ENCODE results near the gene PCK2.

PCK2 gene

DNA sequence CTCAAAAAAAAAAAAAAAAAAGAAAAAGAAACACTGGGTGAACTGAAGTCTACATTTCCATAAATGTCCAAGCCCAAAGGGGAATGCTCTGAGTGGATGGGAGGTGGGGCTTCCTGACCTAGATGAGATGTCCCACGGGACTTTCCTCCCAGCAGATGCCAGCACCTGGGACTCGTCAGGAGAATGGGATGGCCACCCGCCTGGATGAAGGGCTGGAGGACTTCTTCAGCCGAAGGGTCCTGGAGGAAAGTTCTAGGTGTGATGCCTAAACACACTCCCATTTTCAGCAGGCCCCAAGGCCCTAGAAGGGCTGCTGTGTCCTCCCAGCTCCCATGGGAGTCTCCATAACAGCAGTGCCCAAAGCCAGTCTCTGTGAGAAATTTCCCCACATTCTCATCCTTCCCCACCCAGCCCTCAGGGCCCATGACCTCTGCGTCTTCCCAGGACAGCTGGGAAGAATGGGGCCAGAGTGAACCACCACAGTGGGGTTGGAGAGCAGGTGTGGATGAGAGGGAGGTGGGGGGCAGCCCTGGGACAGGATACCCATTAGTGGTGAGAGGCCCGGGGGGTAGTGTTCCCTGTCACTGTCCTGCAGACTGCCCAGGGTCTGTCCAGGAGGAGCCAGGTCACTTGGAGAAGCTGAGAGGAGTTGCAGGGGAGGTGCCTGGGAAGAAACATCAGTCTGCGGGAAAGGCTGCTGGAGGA is 29.9 kb upstream of the PCK2 start:
- TF ChIP-seq, protein P1, sequence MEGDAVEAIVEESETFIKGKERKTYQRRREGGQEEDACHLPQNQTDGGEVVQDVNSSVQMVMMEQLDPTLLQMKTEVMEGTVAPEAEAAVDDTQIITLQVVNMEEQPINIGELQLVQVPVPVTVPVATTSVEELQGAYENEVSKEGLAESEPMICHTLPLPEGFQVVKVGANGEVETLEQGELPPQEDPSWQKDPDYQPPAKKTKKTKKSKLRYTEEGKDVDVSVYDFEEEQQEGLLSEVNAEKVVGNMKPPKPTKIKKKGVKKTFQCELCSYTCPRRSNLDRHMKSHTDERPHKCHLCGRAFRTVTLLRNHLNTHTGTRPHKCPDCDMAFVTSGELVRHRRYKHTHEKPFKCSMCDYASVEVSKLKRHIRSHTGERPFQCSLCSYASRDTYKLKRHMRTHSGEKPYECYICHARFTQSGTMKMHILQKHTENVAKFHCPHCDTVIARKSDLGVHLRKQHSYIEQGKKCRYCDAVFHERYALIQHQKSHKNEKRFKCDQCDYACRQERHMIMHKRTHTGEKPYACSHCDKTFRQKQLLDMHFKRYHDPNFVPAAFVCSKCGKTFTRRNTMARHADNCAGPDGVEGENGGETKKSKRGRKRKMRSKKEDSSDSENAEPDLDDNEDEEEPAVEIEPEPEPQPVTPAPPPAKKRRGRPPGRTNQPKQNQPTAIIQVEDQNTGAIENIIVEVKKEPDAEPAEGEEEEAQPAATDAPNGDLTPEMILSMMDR (conservative IDR thresholded peaks at IDR 0.05): no peak
- TF ChIP-seq ZFX (IDR thresholded peaks at IDR 0.05): no peak

DNA sequence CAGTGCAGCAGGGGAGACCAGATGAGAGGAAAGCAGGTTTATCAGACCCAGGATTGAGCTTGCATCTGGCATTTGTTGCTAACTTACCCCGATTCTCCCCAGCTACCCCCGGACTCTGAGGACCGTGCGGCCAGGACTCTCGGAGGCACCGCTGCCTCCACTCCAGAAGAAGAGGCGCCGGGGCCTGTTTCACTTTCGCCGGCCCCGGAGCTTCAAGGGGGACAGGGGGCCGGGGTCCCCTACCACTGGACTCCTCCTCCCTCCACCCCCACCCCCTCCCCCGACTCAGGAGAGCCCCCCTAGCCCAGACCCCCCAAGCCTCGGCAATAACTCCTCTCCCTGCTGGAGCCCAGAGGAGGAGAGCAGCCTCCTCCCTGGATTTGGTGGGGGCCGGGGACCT is 29.3 kb upstream of the PCK2 start:
- H3K27ac ChIP-seq: no peak overlapping the region

More for the DNA sequence above, 29.9 kb upstream of the PCK2 start:
- H3K27ac ChIP-seq: no peak overlapping the region

DNA sequence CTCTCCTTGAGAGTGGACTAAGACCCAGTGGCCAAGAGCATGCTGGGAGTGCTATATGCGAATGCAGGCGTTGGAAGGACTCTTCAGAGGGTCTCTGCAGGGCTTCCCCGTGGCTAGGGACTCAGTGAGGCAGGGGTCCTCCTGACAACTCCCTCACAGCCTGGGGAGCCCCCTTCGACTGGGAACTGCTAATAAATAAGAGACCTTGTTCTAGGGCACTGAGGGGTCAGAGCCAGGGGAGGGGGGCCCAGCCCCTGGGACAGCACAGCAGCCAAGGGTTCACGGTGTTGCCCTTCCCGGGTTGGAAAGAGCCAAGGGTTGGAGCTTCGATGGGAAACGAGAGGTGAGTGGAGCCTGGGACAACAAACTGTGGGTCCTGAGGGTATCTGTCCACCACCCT is 28.7 kb upstream of the PCK2 start:
- TF ChIP-seq ZFX (IDR thresholded peaks at IDR 0.05): no peak
- TF ChIP-seq, protein P1 (conservative IDR thresholded peaks at IDR 0.05): no peak
- H3K27ac ChIP-seq: no peak overlapping the region

More for the DNA sequence above, 29.3 kb upstream of the PCK2 start:
- no peak for TF ChIP-seq ZFX (IDR thresholded peaks at IDR 0.05)
- TF ChIP-seq, protein P1 (conservative IDR thresholded peaks at IDR 0.05): no peak

DNA sequence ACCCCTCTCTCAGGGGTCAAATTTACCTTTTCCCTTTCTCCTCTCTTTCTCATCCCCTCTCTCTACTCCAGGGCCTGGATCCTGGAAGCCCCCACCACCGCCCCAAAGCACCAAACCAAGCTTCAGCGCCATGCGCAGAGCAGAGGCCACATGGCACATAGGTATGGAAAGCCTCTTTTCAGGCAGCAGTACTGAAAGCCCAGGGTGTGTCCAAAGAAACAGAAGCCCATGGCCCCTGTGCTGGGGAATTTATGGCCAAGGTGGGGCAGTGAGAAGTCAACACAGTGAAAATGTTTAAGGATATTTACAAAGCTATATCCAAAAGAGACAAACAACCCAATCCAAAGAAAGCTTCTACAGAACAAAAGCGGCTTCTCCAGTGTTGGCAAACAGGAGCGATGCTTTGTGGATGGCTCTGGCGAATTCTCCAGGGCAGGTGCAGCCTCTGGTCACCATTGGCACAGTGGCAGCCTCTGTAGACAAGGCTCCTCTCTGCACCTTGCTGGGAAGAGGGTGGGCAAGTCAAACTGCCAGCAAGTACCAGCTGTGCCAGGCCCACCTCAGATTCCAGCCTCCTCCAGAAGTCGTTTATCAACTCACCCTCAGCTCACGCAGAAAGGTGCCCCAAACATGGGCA is 27.5 kb upstream of the PCK2 start:
- TF ChIP-seq, protein P1 (conservative IDR thresholded peaks at IDR 0.05): no peak
- TF ChIP-seq ZFX (IDR thresholded peaks at IDR 0.05): no peak
- no peak overlapping the region for H3K27ac ChIP-seq

DNA sequence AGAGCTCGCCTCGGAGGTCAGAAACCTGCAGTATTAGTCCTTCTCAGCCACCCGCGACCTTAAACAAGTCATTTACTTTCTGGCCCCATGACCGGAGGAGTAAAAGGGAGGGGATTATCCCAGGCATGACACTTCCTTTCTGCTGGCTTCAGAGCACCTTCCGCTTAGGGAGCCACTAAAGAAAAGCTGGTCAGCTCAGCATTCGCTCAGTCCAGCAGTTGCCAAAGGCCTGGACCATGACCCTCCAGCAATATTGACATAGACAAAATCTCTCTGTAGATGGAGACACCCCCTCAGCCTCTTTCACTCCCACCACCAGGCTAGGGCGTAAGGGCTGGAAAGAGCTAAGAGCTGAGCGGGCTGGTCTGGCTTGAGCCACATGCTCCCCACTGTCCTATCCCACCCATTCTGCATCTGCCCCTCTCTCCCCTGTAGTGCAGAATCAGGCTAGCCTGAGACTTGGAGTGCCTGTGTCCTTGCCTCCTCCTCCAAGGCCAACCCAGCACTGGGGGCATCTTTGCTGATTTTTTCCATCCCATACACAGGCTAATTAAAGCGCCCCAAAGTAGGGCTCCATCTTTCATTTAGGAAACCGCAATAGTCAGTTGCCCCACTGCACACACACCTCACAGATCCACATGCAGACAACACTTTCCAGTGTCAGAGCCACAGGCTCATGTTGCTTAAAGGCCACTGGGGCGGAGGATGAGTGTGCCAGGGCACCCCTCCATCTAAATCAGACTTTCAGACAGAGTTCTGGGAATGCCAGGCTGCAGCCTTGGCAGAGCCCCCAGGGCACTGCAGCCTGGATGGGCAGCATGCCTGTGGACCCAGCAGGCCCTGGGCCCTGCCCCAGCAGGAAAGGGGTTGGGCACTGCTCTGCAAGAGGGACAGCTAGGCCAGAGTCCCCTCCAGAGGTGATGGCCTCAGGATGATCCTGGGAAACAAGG is 26.7 kb upstream of the PCK2 start:
- TF ChIP-seq, protein P1 (conservative IDR thresholded peaks at IDR 0.05): no peak
- TF ChIP-seq ZFX (IDR thresholded peaks at IDR 0.05): no peak
- no peak overlapping the region for H3K27ac ChIP-seq

DNA sequence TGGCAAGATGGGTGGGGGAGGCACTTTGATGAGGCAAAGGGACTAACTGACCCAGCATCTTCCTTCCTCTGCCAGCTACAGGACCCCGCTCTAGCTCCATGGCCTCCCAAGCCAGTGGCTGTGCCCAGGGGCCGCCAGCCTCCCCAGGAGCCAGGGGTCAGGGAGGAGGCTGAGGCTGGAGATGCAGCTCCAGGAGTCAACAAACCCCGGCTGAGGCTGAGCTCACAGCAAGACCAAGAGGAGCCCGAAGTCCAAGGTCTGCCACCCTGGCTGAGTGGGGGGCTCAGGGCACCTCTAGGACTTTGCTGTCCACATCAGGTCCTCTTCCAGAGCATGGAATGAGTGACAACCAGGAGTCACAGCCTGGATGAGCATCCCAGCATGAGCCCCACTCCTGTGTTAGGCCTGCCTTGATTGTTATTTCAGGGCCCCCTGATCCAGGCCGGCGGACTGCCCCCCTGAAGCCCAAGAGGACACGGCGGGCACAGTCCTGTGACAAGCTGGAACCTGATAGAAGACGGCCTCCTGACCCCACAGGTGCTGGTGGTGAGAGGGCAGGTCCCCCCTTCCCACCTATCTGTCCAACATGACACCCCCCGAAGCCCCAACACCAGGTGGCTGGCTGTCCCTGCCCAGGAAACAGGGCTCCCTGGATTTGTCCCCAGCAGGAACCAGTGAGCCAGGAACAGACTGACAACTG is 25.2 kb upstream of the PCK2 start:
- no peak for TF ChIP-seq ZFX (IDR thresholded peaks at IDR 0.05)
- TF ChIP-seq, protein P1 (conservative IDR thresholded peaks at IDR 0.05): no peak
- no peak overlapping the region for H3K27ac ChIP-seq
